GM23248 (cell line): Measurements from ENCODE around the gene OVCH1.

ENCODE experiments used
- EZH2 ChIP-seq: fragments of 200-600 bp; sonication (generic); IDR thresholded peaks from 2 replicates; pipeline ENCODE4 v1.6.1; 2018; ENCODE audit warnings: antibody characterized with exemption, mild to moderate bottlenecking; ENCODE audit not compliant: insufficient read depth, poor library complexity, severe bottlenecking
- EZH2phosphoT487 ChIP-seq: fragments of 200-600 bp; sonication (generic); IDR thresholded peaks from 2 replicates; pipeline ENCODE4 v1.6.1; 2018; ENCODE audit warnings: antibody characterized with exemption, moderate library complexity, mild to moderate bottlenecking, low read depth; ENCODE audit not compliant: insufficient read depth

GRCh38 chr12:29395356-29395755 is 102.1 kb downstream of the OVCH1 start:
- no peak for TF ChIP-seq EZH2
- no peak for TF ChIP-seq EZH2phosphoT487
